Stomach (tissue), 9 donors: ENCODE data around the gene NEMP1. TPM values are rescaled to one million over a fixed set of nuclear protein-coding genes. Genes with fewer than 3 reads are reported as not detected.
A peak's percentile ranks its signal among the peaks of the same experiment; 100 is the strongest.

Experiments
- DNase-seq, 2 donors: peaks; one replicate each; pipeline versions ENCODE4 v3.0.0 to v3.0.0-alpha.2; 2013 to 2019
- H3K27ac ChIP-seq, 5 donors: fragments of 200-600 bp in 4 of 5; sonication (generic) in 4 of 5; one replicate each; pipeline ENCODE4 v1.5.1; 2013 to 2019; ENCODE audit warnings: mild to moderate bottlenecking in 1 of 5, moderate library complexity in 1 of 5
- H3K27me3 ChIP-seq, 3 donors: fragments of 200-600 bp; sonication (generic); one replicate each; pipeline ENCODE4 v1.5.1; 2017 to 2019; ENCODE audit warnings: mixed run types in 1 of 3
- H3K36me3 ChIP-seq, 4 donors: fragments of 200-600 bp; sonication (generic); 1 replicate in 3 of 4; 2 replicates in 1 of 4; pipeline ENCODE4 v1.5.1; 2016 to 2019
- H3K4me1 ChIP-seq, 4 donors: fragments of 200-600 bp; sonication (generic); one replicate each; pipeline ENCODE4 v1.5.1; 2016 to 2019
- H3K4me3 ChIP-seq, 4 donors: fragments of 200-600 bp; sonication (generic) in 3 of 4; one replicate each; pipeline ENCODE4 v1.5.1; 2016 to 2019; ENCODE audit warnings: mild to moderate bottlenecking in 1 of 4
- H3K9me3 ChIP-seq, 4 donors: fragments of 200-600 bp; sonication (generic); one replicate each; pipeline ENCODE4 v1.5.1; 2016 to 2019
- EP300 ChIP-seq: sonication (generic); formaldehyde crosslinking; IDR thresholded peaks from one replicate; pipeline ENCODE4 v1.6.1; 2017; ENCODE audit warnings: antibody characterized with exemption
- POLR2A ChIP-seq, 4 donors: fragments of 450-650 bp; IDR thresholded peaks; one replicate each; pipeline ENCODE4 v1.6.1; 2016; ENCODE audit warnings: antibody characterized with exemption in 4 of 4, control low read depth in 2 of 4, mild to moderate bottlenecking in 1 of 4, moderate library complexity in 1 of 4
- POLR2AphosphoS5 ChIP-seq, 3 donors: sonication (generic); formaldehyde crosslinking; IDR thresholded peaks; one replicate each; pipeline ENCODE4 v1.6.1; 2016; ENCODE audit warnings: antibody characterized with exemption in 3 of 3
- WGBS, 5 donors: extraction: QIAGEN DNeasy Blood & Tissue Kit in 3 of 5; methylation state at CpG; one replicate each; pipeline versions ENCODE4 v1.1.5 to v1.1.7; 2013 to 2018; 5-methylcytosine and 5-hydroxymethylcytosine counted together
- intact Hi-C: fragments of 100-400 bp; cut with DNase I; formaldehyde crosslinking; loops from one replicate; pipeline ENCODE4 v1.15.1; 2023; ENCODE audit warnings: low total_unique reads
- polyA plus RNA-seq, 3 donors: library from polyadenylated mRNA; stranded (reverse); fragments of 200-250 nt; gene quantifications; one replicate each; pipeline ENCODE4 v1.2.3, GENCODE V29; 2013
- total RNA-seq, 5 donors: library from RNA; depleted of rRNA; stranded (reverse); fragments of >200 nt; gene quantifications; one replicate each; pipeline versions ENCODE4 v1.1.0 to v1.2.3, GENCODE V29; 2014 to 2016
- TF ChIP-seq, protein P1 (sequence below), 7 experiments: fragments of 450-650 bp in 4 of 7; fragments of 200-600 bp in 3 of 7; sonication (generic) in 3 of 7; IDR thresholded peaks; one replicate each; pipeline ENCODE4 v1.5.1; 2016 to 2019; ENCODE audit warnings: antibody characterized with exemption in 7 of 7, control low read depth in 2 of 7, mild to moderate bottlenecking in 1 of 7
- donor health status: healthy with polysubstance abuse.
- donor health status: Bipolar disorder and iron deficiency.
- donor health status: healthy.

Gene NEMP1
- total and polyA plus RNA-seq, 8 donors = 1.1 to 16.7 (median 2.5) TPM

GRCh38 chr12:57093415-57094207 lies 15.0 kb upstream of the NEMP1 start:
- peak overlapping the region in 2 of 4 donors; percentile 6 to 10 for H3K4me3 ChIP-seq

DNA sequence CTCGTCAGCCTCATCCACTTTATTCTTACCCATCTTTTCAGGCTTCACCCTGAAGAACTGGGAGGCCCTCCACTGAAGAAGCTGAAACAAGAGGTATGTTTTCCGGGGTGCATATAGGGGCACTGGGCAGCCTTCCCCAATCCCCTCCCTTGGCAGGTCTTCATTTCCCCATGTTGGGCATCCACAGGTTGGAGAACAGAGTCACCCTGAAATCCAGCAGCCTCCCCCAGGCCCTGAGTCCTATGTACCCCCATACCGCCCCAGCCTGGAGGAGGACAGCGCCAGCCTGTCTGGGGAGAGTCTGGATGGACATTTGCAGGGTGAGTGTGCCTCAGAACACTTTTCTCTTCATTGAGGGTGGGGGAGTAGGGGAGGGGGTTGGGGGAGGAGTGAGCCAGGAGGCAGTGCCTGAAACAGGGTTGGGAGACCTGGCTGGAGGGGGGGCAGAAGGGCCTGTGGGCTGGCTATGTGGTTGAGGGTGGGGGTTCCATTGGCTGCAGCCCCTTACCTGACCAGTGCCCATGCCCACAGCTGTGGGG lies 14.4 kb upstream of the NEMP1 start:
- Histone ChIP-seq H3K27me3 (no peaks in the 10 kb centered on the region), H3K4me1 (peaks cover 49 to 85% (median 63%) of the 10 kb centered on the region in 4 donors), H3K36me3 (peaks cover 52 to 68% (median 64%) of the 10 kb centered on the region in 4 donors), H3K9me3 (no peaks in the 10 kb centered on the region), H3K4me3 (peak overlapping the region in 2 of 4 donors; percentile 5 to 10), H3K27ac (peak overlapping the region in 4 of 5 donors; percentile 74 to 99 (median 89))
- WGBS, 5 donors = 63 to 89% (median 86%) methylated on average over 4 of the region's 4 CpGs
- intact Hi-C loops = no loop called here
- TF ChIP-seq POLR2A (IDR thresholded peaks at IDR 0.05) (no peak), POLR2AphosphoS5 (IDR thresholded peaks at IDR 0.05) (no peak), EP300 (no peak)
- TF ChIP-seq, protein P1, sequence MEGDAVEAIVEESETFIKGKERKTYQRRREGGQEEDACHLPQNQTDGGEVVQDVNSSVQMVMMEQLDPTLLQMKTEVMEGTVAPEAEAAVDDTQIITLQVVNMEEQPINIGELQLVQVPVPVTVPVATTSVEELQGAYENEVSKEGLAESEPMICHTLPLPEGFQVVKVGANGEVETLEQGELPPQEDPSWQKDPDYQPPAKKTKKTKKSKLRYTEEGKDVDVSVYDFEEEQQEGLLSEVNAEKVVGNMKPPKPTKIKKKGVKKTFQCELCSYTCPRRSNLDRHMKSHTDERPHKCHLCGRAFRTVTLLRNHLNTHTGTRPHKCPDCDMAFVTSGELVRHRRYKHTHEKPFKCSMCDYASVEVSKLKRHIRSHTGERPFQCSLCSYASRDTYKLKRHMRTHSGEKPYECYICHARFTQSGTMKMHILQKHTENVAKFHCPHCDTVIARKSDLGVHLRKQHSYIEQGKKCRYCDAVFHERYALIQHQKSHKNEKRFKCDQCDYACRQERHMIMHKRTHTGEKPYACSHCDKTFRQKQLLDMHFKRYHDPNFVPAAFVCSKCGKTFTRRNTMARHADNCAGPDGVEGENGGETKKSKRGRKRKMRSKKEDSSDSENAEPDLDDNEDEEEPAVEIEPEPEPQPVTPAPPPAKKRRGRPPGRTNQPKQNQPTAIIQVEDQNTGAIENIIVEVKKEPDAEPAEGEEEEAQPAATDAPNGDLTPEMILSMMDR (IDR thresholded peaks at IDR 0.05) = no peak
- DNase-seq = peak in 1 of 2 donors; percentile 5

More at GRCh38 chr12:57093415-57094207, 15.0 kb upstream of the NEMP1 start:
- 36 to 50% (median 43%) methylated on average over 23 to 24 of the region's 24 CpGs for WGBS, 5 donors
- no peaks in the 10 kb centered on the region for H3K27me3 ChIP-seq
- peak overlapping the region; percentile 39 to 99 (median 80) for H3K27ac ChIP-seq
- intact Hi-C loops = no loop called here
- H3K36me3 ChIP-seq = peaks cover 58 to 75% (median 71%) of the 10 kb centered on the region in 4 donors
- H3K4me1 ChIP-seq = peaks cover 45 to 85% (median 59%) of the 10 kb centered on the region in 4 donors
- TF ChIP-seq EP300 (no peak), POLR2AphosphoS5 (IDR thresholded peaks at IDR 0.05) (peak in 1 of 3 donors; percentile 27), POLR2A (IDR thresholded peaks at IDR 0.05) (no peak)
- TF ChIP-seq, protein P1 (IDR thresholded peaks at IDR 0.05) = peak in 4 of 7 experiments; percentile 26 to 55 (median 36)
- DNase-seq = peak; percentile 55 to 91
- no peaks in the 10 kb centered on the region for H3K9me3 ChIP-seq

- TF ChIP-seq POLR2AphosphoS5 (IDR thresholded peaks at IDR 0.05) = no peak
- TF ChIP-seq, protein P1 (IDR thresholded peaks at IDR 0.05) = no peak
- Histone ChIP-seq H3K36me3 (peaks cover 47 to 64% (median 60%) of the 10 kb centered on the region in 4 donors), H3K4me1 (peaks cover 49 to 89% (median 67%) of the 10 kb centered on the region in 4 donors), H3K9me3 (no peaks in the 10 kb centered on the region), H3K4me3 (peak overlapping the region in 1 of 4 donors; percentile 5), H3K27me3 (no peaks in the 10 kb centered on the region), H3K27ac (peak overlapping the region in 4 of 5 donors; percentile 74 to 99 (median 89))
- intact Hi-C loops = no loop called here
- WGBS, 5 donors = 60 to 84% (median 73%) methylated on average over 5 of the region's 5 CpGs
- DNase-seq = no peak
Measured at GRCh38 chr12:57092529-57092862, 13.9 kb upstream of the NEMP1 start.

- H3K9me3 ChIP-seq = no peaks in the 10 kb centered on the region
- no peaks in the 10 kb centered on the region for H3K27me3 ChIP-seq
- peak overlapping the region in 4 of 5 donors; percentile 74 to 99 (median 89) for H3K27ac ChIP-seq
- peaks cover 41 to 58% (median 54%) of the 10 kb centered on the region in 4 donors for H3K36me3 ChIP-seq
- TF ChIP-seq, protein P1 (IDR thresholded peaks at IDR 0.05) = no peak
- TF ChIP-seq EP300 = no peak
- no peak for TF ChIP-seq POLR2AphosphoS5 (IDR thresholded peaks at IDR 0.05)
- TF ChIP-seq POLR2A (IDR thresholded peaks at IDR 0.05) = no peak
- H3K4me3 ChIP-seq = peak overlapping the region in 3 of 4 donors; percentile 87 to 93 (median 92)
- intact Hi-C loops = no loop called here
- 69 to 82% (median 76%) methylated on average over 22 to 25 of the region's 25 CpGs for WGBS, 5 donors
- DNase-seq = no peak
- H3K4me1 ChIP-seq = peaks cover 49 to 87% (median 70%) of the 10 kb centered on the region in 4 donors
Measured at GRCh38 chr12:57091638-57092528, 13.3 kb upstream of the NEMP1 start.
